HG03442 (cell line): ENCODE data around the gene CEP41.

Source experiments
- ATAC-seq: cut with Tn5 transposase; IDR thresholded peaks from one replicate; pipeline ENCODE4 v1.9.1; 2021; ENCODE audit warnings: mild to moderate bottlenecking, moderate library complexity; ENCODE audit not compliant: unreplicated experiment

The CEP41 gene

DNA sequence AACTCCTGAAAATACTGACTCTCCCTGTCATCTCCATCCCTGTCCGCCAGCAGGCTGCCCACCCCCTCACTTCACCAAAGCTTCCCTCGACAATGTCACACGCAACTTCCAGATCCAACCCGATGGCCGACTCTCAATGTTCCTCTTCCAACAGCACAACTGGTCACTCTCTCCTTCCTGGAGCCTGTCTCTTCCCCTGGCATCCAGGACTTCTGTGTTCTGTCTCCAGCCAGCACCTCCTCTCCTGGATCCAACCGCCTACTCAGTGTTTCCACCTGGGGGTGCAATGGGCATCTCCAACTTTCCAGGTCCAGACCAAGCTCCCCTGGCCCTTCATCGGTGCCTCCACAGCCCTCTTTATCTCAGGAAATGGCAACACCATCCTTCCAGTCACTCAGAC is 87.6 kb downstream of the CEP41 start:
- no peak for ATAC-seq

GRCh38 chr7:130352194-130353074 is 88.4 kb downstream of the CEP41 start:
- no peak for ATAC-seq

DNA sequence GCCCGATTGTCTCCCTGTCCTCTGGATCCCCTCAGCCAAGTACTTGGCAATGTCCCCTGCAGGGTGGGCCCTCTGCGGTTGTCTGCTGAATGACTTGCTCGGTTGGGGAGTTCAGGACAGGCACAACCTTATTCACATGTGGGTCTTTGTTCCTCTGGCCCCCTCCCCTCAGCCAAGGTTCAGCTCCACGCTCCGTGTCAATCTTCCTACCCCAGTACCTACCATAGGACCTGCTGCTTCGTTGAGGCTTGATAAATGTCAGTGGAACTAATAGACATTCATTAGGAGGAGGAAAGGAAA is 89.1 kb downstream of the CEP41 start:
- no peak for ATAC-seq

- ATAC-seq: peak; percentile 50
Observed at GRCh38 chr7:130350945-130351790, 89.6 kb downstream of the CEP41 start.

DNA sequence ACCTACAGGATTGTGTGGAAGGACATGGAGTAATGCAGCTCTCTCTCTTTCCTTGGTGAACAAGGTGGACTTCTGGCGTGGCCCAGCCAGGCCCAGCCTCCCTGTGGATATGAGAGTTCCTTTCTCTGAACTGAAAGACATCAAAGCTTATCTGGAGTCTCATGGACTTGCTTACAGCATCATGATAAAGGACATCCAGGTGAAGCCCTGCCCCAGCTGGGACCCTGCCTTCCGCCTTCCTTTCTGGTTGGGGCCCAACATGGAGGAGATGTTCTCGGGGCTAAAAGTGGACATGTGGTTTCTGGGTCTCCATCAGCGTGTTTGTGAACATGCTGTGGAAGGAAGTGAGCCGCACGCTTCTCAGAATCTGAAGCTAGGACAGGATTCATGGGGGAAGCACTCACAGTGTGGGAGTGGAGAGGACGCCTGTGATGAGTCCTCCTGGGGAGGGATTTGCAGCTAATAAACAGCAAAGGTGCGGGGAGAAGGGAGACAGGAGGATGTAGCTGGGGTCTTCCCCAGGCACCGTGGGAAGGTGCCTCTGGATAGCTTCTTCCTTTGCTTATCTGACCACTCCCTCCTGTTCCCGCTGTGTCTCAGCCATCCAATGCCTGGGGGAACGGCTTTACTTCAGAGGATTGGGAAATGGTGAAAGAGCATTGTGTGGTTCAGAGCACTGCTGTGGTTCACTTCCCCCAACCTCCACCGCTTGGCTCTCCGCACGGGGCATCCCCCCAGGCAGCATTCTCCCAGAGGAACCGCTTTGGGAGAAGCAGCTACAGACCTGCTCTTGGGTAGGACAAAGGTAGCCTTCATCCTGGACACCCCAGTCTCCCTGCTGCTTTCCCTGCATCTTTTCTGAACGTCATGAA is 90.7 kb downstream of the CEP41 start:
- ATAC-seq: no peak

GRCh38 chr7:130346941-130347340 is 93.9 kb downstream of the CEP41 start:
- no peak for ATAC-seq

DNA sequence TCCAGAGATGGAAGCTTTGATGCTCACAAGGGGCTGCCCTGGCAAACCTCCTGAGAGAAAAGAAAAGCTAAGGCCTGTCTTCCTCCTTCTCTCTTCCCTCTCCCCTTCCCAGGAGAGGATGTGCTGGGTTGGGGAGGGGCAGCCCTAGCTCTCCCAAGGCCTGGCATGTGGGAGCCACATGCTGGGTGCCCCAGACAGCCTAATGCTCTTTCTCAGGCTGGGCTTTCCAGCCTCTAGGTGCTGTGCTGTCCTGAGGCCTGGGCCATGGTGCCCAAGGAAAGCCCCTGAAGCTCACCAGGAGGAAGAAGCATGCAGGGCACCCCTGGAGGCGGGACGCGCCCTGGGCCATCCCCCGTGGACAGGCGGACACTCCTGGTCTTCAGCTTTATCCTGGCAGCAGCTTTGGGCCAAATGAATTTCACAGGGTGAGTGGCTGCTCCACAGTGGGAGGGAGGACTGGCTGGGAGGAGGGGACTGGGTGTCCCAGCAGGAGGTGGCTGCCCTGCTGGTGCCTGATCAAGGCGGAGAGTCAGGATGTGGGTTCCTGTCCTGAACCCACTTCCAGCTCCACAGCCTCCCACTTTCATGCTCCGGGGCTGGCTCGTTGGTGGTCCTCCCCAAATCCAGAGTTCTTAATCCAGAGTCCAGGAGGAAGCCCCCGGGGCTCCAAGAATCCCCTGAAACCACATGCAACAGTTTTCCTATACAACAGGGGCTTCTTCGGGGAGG is 94.5 kb downstream of the CEP41 start:
- no peak for ATAC-seq

DNA sequence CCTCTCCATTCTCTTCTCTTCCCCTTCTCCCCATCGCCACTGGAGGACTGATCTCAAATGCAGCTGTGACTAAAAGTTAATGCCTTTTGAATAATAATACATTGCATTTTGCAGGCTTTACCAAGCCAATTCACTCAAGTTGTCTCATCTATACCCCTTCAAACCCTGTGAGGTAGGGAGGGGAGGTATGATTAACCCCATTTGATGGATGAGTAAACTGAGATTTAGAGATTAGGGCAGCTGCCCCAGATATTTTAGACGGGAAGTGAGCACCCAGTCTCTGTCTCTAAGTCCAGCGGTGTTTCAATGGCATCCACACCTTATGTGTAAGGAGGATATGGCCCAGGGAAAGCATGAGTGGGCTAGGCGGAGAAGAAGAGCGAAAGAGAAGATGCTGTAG is 95.1 kb downstream of the CEP41 start:
- ATAC-seq: no peak

DNA sequence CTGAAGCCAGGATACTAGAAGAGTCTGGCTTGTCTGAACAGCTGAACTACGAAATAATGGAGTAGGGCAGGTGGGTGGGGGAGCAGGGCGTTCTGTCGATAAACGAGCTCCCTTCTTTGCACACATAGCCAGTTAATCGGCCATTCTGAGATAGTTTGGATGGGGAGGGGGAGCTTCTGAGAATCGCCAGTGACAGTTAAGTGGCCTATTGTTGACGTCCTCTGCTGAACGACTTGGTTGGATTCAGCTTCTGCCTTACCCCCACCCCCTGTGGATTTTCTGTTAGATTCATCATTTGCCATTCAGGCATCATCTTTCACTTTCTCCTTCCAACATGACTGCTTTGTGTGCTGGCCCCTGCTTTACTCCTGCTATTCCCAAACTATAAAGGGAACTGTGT is 95.7 kb downstream of the CEP41 start:
- no peak for ATAC-seq

DNA sequence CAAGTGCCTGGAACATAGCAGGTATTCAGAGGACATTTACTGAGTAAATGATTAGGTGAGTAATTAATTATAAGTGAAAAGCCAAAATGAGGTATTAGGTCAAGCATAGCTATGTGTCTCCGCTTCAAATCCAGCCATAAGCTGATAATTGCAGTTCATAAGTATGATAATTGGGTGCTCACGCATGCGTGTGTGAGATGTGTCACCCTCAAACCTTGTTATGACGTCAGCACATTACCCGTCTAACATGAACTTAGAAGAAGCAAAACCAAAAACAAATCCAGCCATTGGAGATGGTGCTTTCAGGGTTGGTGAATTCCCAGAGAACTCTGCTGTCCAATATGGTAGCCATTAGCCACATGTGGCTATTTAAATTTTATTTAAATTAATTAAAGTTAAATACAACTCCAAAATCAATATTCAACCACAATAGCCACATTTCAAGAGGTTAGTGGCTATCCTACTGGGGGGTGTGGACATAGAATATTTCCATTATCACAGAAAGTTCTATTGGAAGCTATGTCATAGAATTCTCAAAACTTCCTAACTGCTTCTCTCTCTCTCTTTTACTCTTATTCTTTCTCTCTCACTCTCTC is 96.4 kb downstream of the CEP41 start, which contains the start of gene CPA5:
Gene CPA5 (plus strand): TSS at position 546 of the 596 bp plus-strand sequence. CDS start 1,670 bp downstream, outside the sequence.
- no peak for ATAC-seq
